IMR-90 (cell line): Measurements from ENCODE around the gene ABI3. TPM values are rescaled to one million over a fixed set of nuclear protein-coding genes. Genes with fewer than 3 reads are reported as not detected.
A peak's percentile ranks its signal among the peaks of the same experiment; 100 is the strongest.

Experiments
- ATAC-seq: fragments of 200-7000 bp; cut with Tn5 transposase; 2 replicates; pipeline ENCODE4 v1.9.1; 2020; ENCODE audit warnings: low read depth, mild to moderate bottlenecking, moderate library complexity
- BruUV-seq: library from RNA; stranded (reverse); fragments of 400-500 nt; replicated peaks from 2 replicates; lab custom pipeline; 2021; lab: Mats Ljungman, UMichigan
- CTCF ChIA-PET: fragments of 300-600 bp; formaldehyde crosslinking; extraction: SDS; loops from one replicate; lab custom pipeline; 2021; ENCODE audit warnings: antibody characterized with exemption; lab: Yijun Ruan, JAX
- POLR2A ChIA-PET: fragments of 300-600 bp; sonication (Branson Sonifier 250); formaldehyde crosslinking; loops from one replicate; lab custom pipeline; 2022; ENCODE audit warnings: antibody characterized with exemption; ENCODE audit not compliant: unreplicated experiment; lab: Charles Lee
- DNase-seq: peaks from one replicate; pipeline ENCODE4 v3.0.0; 2013
- H2AFZ ChIP-seq: replicated peaks from 2 replicates; pipeline ENCODE3; 2013; ENCODE audit warnings: low read length, mild to moderate bottlenecking; ENCODE audit not compliant: poor library complexity
- H2AK5ac ChIP-seq: 2 replicates; pipeline ENCODE4 v1.6.1; 2013; ENCODE audit warnings: low read depth, low read length, inconsistent platforms
- H2AK9ac ChIP-seq: replicated peaks from 2 replicates; pipeline ENCODE3; 2013; ENCODE audit warnings: mild to moderate bottlenecking, low read depth, low read length, moderate library complexity; ENCODE audit not compliant: poor library complexity
- H2BK120ac ChIP-seq: 2 replicates; pipeline ENCODE4 v1.6.1; 2013; ENCODE audit warnings: low read depth, low read length, inconsistent platforms
- H2BK15ac ChIP-seq: 3 replicates; pipeline ENCODE4 v1.6.1; 2013; ENCODE audit warnings: low read depth, low read length, inconsistent platforms
- H2BK20ac ChIP-seq: 2 replicates; pipeline ENCODE4 v1.6.1; 2013; ENCODE audit warnings: low read depth, mild to moderate bottlenecking, inconsistent platforms, low read length, moderate library complexity
- H2BK5ac ChIP-seq: 2 replicates; pipeline ENCODE4 v1.6.1; 2013; ENCODE audit warnings: mild to moderate bottlenecking, low read depth, low read length, inconsistent platforms; ENCODE audit not compliant: poor library complexity, severe bottlenecking
- H3K14ac ChIP-seq: replicated peaks from 2 replicates; pipeline ENCODE4 v1.6.1; 2013; ENCODE audit warnings: low read depth, low read length, inconsistent platforms
- H3K18ac ChIP-seq: 2 replicates; pipeline ENCODE4 v1.6.1; 2013; ENCODE audit warnings: low read depth, low read length, control low read depth
- H3K23ac ChIP-seq: 2 replicates; pipeline ENCODE4 v1.6.1; 2013; ENCODE audit warnings: low read depth, low read length, inconsistent platforms
- H3K27ac ChIP-seq: 2 replicates; pipeline ENCODE4 v1.5.1; 2013; ENCODE audit warnings: mild to moderate bottlenecking, control low read depth, low read length; ENCODE audit not compliant: insufficient read depth
- H3K27me3 ChIP-seq: 2 replicates; pipeline ENCODE4 v1.6.1; 2013; ENCODE audit warnings: low read length; ENCODE audit not compliant: control insufficient read depth, insufficient read depth
- H3K36me3 ChIP-seq: 2 replicates; pipeline ENCODE4 v1.6.1; 2013; ENCODE audit warnings: low read length, mixed read lengths; ENCODE audit not compliant: control insufficient read depth, insufficient read depth
- H3K4ac ChIP-seq: 2 replicates; pipeline ENCODE4 v1.6.1; 2013; ENCODE audit warnings: low read depth, low read length, inconsistent platforms
- H3K4me1 ChIP-seq: 2 replicates; pipeline ENCODE4 v1.6.1; 2013; ENCODE audit warnings: low read length, mixed read lengths; ENCODE audit not compliant: control insufficient read depth, insufficient read depth
- H3K4me2 ChIP-seq: 2 replicates; pipeline ENCODE4 v1.6.1; 2013; ENCODE audit warnings: low read depth, mild to moderate bottlenecking, control low read depth, low read length, moderate library complexity
- H3K4me3 ChIP-seq: 2 replicates; pipeline ENCODE4 v1.5.1; 2013; ENCODE audit warnings: low read depth, mild to moderate bottlenecking, control low read depth, low read length, moderate library complexity; ENCODE audit not compliant: insufficient read depth
- H3K56ac ChIP-seq: 2 replicates; pipeline ENCODE4 v1.6.1; 2013; ENCODE audit warnings: low read length, inconsistent platforms; ENCODE audit not compliant: insufficient read depth; ENCODE audit errors: extremely low read depth
- H3K79me1 ChIP-seq, 2 experiments: 2 replicates each; pipeline ENCODE4 v1.6.1; 2013; ENCODE audit warnings: low read length in 2 of 2, inconsistent platforms in 1 of 2, low read depth in 1 of 2
- H3K9ac ChIP-seq: 2 replicates; pipeline ENCODE4 v1.6.1; 2013; ENCODE audit warnings: low read depth, low read length, control low read depth
- H3K9me1 ChIP-seq: 2 replicates; pipeline ENCODE4 v1.6.1; 2013; ENCODE audit warnings: low read length, inconsistent platforms; ENCODE audit not compliant: insufficient read depth
- H3K9me3 ChIP-seq: 2 replicates; pipeline ENCODE4 v1.6.1; 2013; ENCODE audit warnings: low read length; ENCODE audit not compliant: control insufficient read depth, insufficient read depth
- H4K20me1 ChIP-seq: 2 replicates; pipeline ENCODE4 v1.6.1; 2013; ENCODE audit warnings: low read length, inconsistent platforms; ENCODE audit not compliant: insufficient read depth
- H4K5ac ChIP-seq: 2 replicates; pipeline ENCODE4 v1.6.1; 2013; ENCODE audit warnings: mild to moderate bottlenecking, low read depth, low read length, control low read depth
- H4K8ac ChIP-seq, 2 experiments: 2 replicates each; pipeline ENCODE4 v1.6.1; 2013; ENCODE audit warnings: low read depth in 2 of 2, low read length in 2 of 2, control low read depth in 1 of 2, inconsistent platforms in 1 of 2
- H4K91ac ChIP-seq: 2 replicates; pipeline ENCODE4 v1.6.1; 2013; ENCODE audit warnings: low read depth, low read length, inconsistent platforms; ENCODE audit not compliant: insufficient read depth
- CEBPB ChIP-seq: IDR thresholded peaks from 2 replicates; pipeline ENCODE4 v1.6.1; 2012; ENCODE audit warnings: low read depth, low read length, improper control_type of control experiment
- MAFK ChIP-seq: IDR thresholded peaks from 2 replicates; pipeline ENCODE4 v1.6.1; 2012; ENCODE audit warnings: low read depth, low read length, improper control_type of control experiment
- NFE2L2 ChIP-seq: fragments of 150-350 bp; IDR thresholded peaks from 2 replicates; pipeline ENCODE4 v1.6.1; 2016; ENCODE audit warnings: low read depth, mild to moderate bottlenecking, low read length
- RCOR1 ChIP-seq: IDR thresholded peaks from 2 replicates; pipeline ENCODE4 v1.6.1; 2012; ENCODE audit warnings: mild to moderate bottlenecking, low read length, improper control_type of control experiment; ENCODE audit not compliant: insufficient replicate concordance
- WGBS, 2 experiments: methylation state at CpG; one replicate each; pipeline versions ENCODE4 v1.1.5 to v1.1.7; 2013; ENCODE audit warnings: missing lambda C conversion rate in 2 of 2; ENCODE audit not compliant: insufficient read length in 1 of 2; ENCODE audit errors: extremely low coverage in 2 of 2; 5-methylcytosine and 5-hydroxymethylcytosine counted together
- dilution Hi-C: fragments of 300-500 bp; cut with HindIII; formaldehyde crosslinking; loops from one replicate; pipeline ENCODE4 v1.14.3; 2018; ENCODE audit warnings: low sequenced_read_pairs; ENCODE audit not compliant: unreplicated experiment
- in situ Hi-C: fragments of 300-500 bp; cut with MboI; formaldehyde crosslinking; loops from 3 replicates; pipeline ENCODE4 v1.14.3; 2019; ENCODE audit warnings: low sequenced_read_pairs, inconsistent platforms, mixed read lengths
- intact Hi-C: fragments of 100-400 bp; cut with micrococcal nuclease; formaldehyde crosslinking; loops from 2 replicates; pipeline ENCODE4 v1.10.0; 2022
- polyA plus RNA-seq, 3 experiments: library from polyadenylated mRNA; depleted of rRNA; stranded (reverse); fragments of >200 nt; gene quantifications; 2 replicates each; pipeline ENCODE4 v1.2.3, GENCODE V29; 2012; ENCODE audit warnings: low replicate concordance in 1 of 3
- total RNA-seq: library from RNA; depleted of rRNA; stranded (reverse); fragments of >200 nt; gene quantifications from 2 replicates; pipeline ENCODE4 v1.2.3, GENCODE V29; 2012
- TF ChIP-seq, protein P1 (sequence below): fragments of 150-350 bp; IDR thresholded peaks from 2 replicates; pipeline ENCODE4 v1.6.1; 2016; ENCODE audit warnings: low read depth, mild to moderate bottlenecking, low read length, moderate library complexity, borderline replicate concordance

Gene ABI3
- total and polyA plus RNA-seq, 2 of the 4 experiments (the other 2 are of a cell fraction): 1.1 to 1.2 TPM

DNA sequence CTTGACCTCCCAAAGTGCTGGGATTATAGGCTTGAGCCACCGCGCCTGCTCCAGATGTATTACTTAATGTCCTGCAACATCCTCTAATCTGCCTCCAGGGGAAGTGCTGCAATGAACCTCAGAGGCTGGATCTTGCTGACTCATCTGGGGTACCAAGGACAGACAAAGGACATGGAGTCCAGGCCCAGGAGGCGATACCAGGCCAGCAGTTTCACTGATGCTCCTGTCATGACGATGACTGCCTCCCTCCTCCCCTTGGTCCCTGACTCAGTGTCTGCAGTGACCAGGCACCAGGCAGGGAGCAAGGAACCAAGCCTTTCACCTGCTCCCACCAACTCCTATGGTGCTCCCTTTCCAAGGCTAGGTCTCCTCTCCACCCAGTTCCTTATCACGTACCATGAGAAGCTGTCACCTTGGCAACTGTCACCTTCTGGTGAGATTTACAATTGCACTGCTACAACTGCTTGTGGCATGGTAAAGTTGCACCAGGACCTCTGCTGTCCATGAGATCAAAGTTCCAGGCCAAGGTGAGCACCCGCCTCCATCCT is 41.7 kb downstream of the ABI3 start:
- intact Hi-C loops (no loop called here), in situ Hi-C loops (no loop called here), dilution Hi-C loops (no loop called here)
- DNase-seq (no peak), ATAC-seq (no peak)
- no peak overlapping the region for H4K91ac ChIP-seq
- H3K79me1 ChIP-seq: no peaks in the 10 kb centered on the region
- no peak overlapping the region for H2AFZ ChIP-seq
- H2BK20ac ChIP-seq: no peak overlapping the region
- no peak overlapping the region for H3K23ac ChIP-seq
- H3K9me1 ChIP-seq: no peaks in the 10 kb centered on the region
- H4K5ac ChIP-seq: no peak overlapping the region
- H4K20me1 ChIP-seq: no peaks in the 10 kb centered on the region
- H3K4ac ChIP-seq: no peak overlapping the region
- BruUV-seq: no TSS peak
- no peaks in the 10 kb centered on the region for H3K36me3 ChIP-seq
- WGBS, 2 experiments: 100% methylated on average over 1 of the region's 6 CpGs; no CpG with 5 or more reads in 1 of the 2 experiments
- H3K4me2 ChIP-seq: no peak overlapping the region
- no peak overlapping the region for H3K56ac ChIP-seq
- H3K18ac ChIP-seq: no peak overlapping the region
- CTCF ChIA-PET: no interaction called here
- H2AK9ac ChIP-seq: peak overlapping the region; percentile 3
- no peak overlapping the region for H2BK5ac ChIP-seq
- TF ChIP-seq, protein P1, sequence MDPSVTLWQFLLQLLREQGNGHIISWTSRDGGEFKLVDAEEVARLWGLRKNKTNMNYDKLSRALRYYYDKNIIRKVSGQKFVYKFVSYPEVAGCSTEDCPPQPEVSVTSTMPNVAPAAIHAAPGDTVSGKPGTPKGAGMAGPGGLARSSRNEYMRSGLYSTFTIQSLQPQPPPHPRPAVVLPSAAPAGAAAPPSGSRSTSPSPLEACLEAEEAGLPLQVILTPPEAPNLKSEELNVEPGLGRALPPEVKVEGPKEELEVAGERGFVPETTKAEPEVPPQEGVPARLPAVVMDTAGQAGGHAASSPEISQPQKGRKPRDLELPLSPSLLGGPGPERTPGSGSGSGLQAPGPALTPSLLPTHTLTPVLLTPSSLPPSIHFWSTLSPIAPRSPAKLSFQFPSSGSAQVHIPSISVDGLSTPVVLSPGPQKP: no peak
- no peak for TF ChIP-seq MAFK
- no peak for TF ChIP-seq RCOR1
- no peak for TF ChIP-seq CEBPB
- peak; percentile 19; the same call in 1 of the 2 replicates for TF ChIP-seq NFE2L2
- H3K9ac ChIP-seq: no peak overlapping the region
- no peaks in the 10 kb centered on the region for H3K9me3 ChIP-seq
- H3K4me3 ChIP-seq: no peak overlapping the region
- no peak overlapping the region for H4K8ac ChIP-seq
- H3K4me1 ChIP-seq: no peaks in the 10 kb centered on the region
- no peak overlapping the region for H2AK5ac ChIP-seq
- no peak overlapping the region for H3K14ac ChIP-seq
- H2BK15ac ChIP-seq: no peak overlapping the region
- H2BK120ac ChIP-seq: no peak overlapping the region
- H3K27me3 ChIP-seq: peaks cover 15% of the 10 kb centered on the region
- POLR2A ChIA-PET: no interaction called here
- H3K27ac ChIP-seq: no peak overlapping the region
